GM12801 (cell line): ENCODE measurements around the gene PTGES.

Experiments
- CTCF ChIP-seq: IDR thresholded peaks from one replicate; pipeline ENCODE4 v1.5.1; 2011; ENCODE audit warnings: control low read depth; ENCODE audit not compliant: insufficient read length; ENCODE audit errors: extremely low read depth

The PTGES gene

DNA sequence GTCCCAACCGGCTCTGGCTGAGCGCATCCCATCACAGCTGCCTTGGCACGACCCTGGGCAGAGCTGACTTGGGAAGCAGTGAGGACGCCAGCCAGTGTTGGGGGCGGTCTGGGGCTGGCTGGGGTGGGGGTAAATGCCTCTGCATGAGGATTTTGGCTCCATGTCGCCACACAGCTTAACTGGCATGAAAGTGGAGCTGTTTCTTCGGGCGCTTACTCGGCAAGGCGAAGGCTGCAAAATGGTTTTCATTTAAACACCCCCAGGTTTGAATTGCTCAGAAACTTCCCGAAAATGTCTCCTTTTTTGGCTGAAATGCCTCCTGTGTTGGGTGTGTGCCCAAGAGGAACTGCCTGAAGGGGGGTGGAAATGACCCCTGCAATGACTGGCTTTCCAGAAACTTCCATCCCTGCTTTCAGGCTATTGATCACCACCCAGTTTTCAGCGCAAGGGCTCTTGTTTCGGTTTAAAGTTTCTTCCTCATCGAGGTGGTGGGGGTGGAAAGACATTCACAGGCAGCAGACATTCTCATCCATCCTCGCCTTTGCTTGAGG lies 38.3 kb downstream of the PTGES start:
- TF ChIP-seq CTCF = no peak

GRCh38 chr9:129713402-129713679 lies 39.5 kb downstream of the PTGES start:
- TF ChIP-seq CTCF = no peak

- no peak for TF ChIP-seq CTCF
These were observed 40.0 kb downstream of the PTGES start for GRCh38 chr9:129712634-129713401.

GRCh38 chr9:129710169-129710453 lies 42.7 kb downstream of the PTGES start:
- no peak for TF ChIP-seq CTCF

GRCh38 chr9:129709438-129710168 lies 43.2 kb downstream of the PTGES start:
- TF ChIP-seq CTCF = no peak

GRCh38 chr9:129708793-129709192 lies 44.0 kb downstream of the PTGES start:
- TF ChIP-seq CTCF = no peak

GRCh38 chr9:129704807-129705206 lies 48.0 kb downstream of the PTGES start:
- no peak for TF ChIP-seq CTCF
